ENCODE measurements around the gene HPSE.
"Not testable (repeated sequence)": the region's sequence is repeated elsewhere in the genome, so short reads cannot be mapped to it uniquely, and the experiment has no call there.

The HPSE gene

GRCh38 chr4:83329521-83330110 lies 5.0 kb downstream of the HPSE start:
- DNase-seq = no peak

GRCh38 chr4:83328521-83329187 lies 6.0 kb downstream of the HPSE start:
- no peak for DNase-seq

- no peak for DNase-seq
Measured at GRCh38 chr4:83326546-83326945, 8.1 kb downstream of the HPSE start.

- not testable (repeated sequence) for DNase-seq
Measured at GRCh38 chr4:83325306-83325705, 9.3 kb downstream of the HPSE start.

- DNase-seq = no peak
Measured at GRCh38 chr4:83323136-83323535, 11.5 kb downstream of the HPSE start.

- DNase-seq = no peak
Measured at GRCh38 chr4:83320548-83320947, 14.1 kb downstream of the HPSE start.

GRCh38 chr4:83318666-83319065 lies 16.0 kb downstream of the HPSE start:
- DNase-seq = no peak

GRCh38 chr4:83317671-83318070 lies 17.0 kb downstream of the HPSE start:
- no peak for DNase-seq

GRCh38 chr4:83316459-83317165 lies 18.0 kb downstream of the HPSE start:
- no peak for DNase-seq

- no peak for DNase-seq
Measured at GRCh38 chr4:83315341-83315870, 19.2 kb downstream of the HPSE start.

- DNase-seq = no peak
Measured at GRCh38 chr4:83308672-83309071, 26.0 kb downstream of the HPSE start.

GRCh38 chr4:83307920-83308319 lies 26.7 kb downstream of the HPSE start:
- DNase-seq = no peak

GRCh38 chr4:83305187-83305586 lies 29.5 kb downstream of the HPSE start:
- DNase-seq = no peak

GRCh38 chr4:83297548-83298260 lies 36.9 kb downstream of the HPSE start:
- no peak for DNase-seq

- DNase-seq = no peak
Measured at GRCh38 chr4:83293305-83294046, 41.2 kb downstream of the HPSE start.

- not testable (repeated sequence) for DNase-seq
Measured at GRCh38 chr4:83290059-83290774, 44.4 kb downstream of the HPSE start.

- DNase-seq = not testable (repeated sequence)
Measured at GRCh38 chr4:83288381-83288780, 46.3 kb downstream of the HPSE start.

- no peak for DNase-seq
Measured at GRCh38 chr4:83285055-83285407, 49.6 kb downstream of the HPSE start.

- peak; percentile 91 for DNase-seq
Measured at GRCh38 chr4:83284193-83285054, 50.2 kb downstream of the HPSE start, which contains the start of gene COQ2. Gene COQ2, minus strand, starts transcription at chr4:83284798. Its CDS starts 34 bp downstream, at chr4:83284764.

- DNase-seq = no peak
Measured at GRCh38 chr4:83283181-83283580, 51.5 kb downstream of the HPSE start.

- DNase-seq = peak; percentile 27
Measured at GRCh38 chr4:83282049-83282535, 52.6 kb downstream of the HPSE start.

All from effector CD8-positive, alpha-beta T cell (primary cell).